Measurements from ENCODE around the gene MMP10. TPM values are rescaled to one million over a fixed set of nuclear protein-coding genes. Genes with fewer than 3 reads are reported as not detected.
"Not testable (repeated sequence)": the region's sequence is repeated elsewhere in the genome, so short reads cannot be mapped to it uniquely, and the experiment has no call there.

The MMP10 gene
- total and polyA plus RNA-seq, 4 donors, result 0.58 to 14.2 (median 1.6) TPM

DNA sequence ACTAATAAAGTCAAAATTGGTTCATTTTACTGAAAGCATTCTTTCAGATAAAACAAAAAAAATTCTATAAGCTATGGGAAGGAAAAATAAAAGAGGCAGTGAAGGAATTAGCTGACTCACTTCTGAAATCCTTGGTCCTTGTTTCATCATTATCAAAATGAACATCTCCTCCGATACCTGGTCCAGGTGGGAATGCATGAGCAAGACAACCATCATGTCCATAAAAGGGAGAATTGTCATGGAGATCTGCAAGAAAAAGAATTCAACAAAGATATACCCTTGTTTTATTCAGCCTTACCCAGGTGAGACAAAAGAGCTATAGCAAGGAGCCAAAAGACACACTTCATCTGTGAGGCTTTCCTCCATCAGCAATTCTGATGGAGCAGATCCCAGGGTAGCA is 27.2 kb downstream of the MMP10 start:
- ATAC-seq (ENCODE audit: insufficient read depth, low FRiP score) (no peak), DNase-seq (no peak)
- Histone ChIP-seq H3K27me3 (ENCODE audit: control insufficient read depth in 3 of 3, insufficient read depth in 3 of 3, low read length in 2 of 3) (peaks cover 0 to 2% (median 0%) of the 10 kb centered on the region in 3 donors), H3K9ac (ENCODE audit: insufficient read depth in 1 of 2, low read length in 2 of 2) (no peak overlapping the region), H3K36me3 (ENCODE audit: control insufficient read depth in 4 of 4, insufficient read depth in 4 of 4, low read length in 4 of 4) (no peaks in the 10 kb centered on the region), H3K9me3 (ENCODE audit: control insufficient read depth in 4 of 4, insufficient read depth in 3 of 4, low read length in 3 of 4) (peaks cover 0 to 3% (median 0%) of the 10 kb centered on the region in 4 donors), H3K4me1 (ENCODE audit: control insufficient read depth in 5 of 5, insufficient read depth in 5 of 5, low read length in 5 of 5) (no peaks in the 10 kb centered on the region), H3K4me3 (no peak overlapping the region), H3K27ac (ENCODE audit: low read depth in 1 of 2, low read length in 1 of 2) (no peak overlapping the region)
- TF ChIP-seq, protein P1, sequence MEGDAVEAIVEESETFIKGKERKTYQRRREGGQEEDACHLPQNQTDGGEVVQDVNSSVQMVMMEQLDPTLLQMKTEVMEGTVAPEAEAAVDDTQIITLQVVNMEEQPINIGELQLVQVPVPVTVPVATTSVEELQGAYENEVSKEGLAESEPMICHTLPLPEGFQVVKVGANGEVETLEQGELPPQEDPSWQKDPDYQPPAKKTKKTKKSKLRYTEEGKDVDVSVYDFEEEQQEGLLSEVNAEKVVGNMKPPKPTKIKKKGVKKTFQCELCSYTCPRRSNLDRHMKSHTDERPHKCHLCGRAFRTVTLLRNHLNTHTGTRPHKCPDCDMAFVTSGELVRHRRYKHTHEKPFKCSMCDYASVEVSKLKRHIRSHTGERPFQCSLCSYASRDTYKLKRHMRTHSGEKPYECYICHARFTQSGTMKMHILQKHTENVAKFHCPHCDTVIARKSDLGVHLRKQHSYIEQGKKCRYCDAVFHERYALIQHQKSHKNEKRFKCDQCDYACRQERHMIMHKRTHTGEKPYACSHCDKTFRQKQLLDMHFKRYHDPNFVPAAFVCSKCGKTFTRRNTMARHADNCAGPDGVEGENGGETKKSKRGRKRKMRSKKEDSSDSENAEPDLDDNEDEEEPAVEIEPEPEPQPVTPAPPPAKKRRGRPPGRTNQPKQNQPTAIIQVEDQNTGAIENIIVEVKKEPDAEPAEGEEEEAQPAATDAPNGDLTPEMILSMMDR (IDR thresholded peaks at IDR 0.05; ENCODE audit: control extremely low read depth, extremely low read depth), result no peak
- 97 to 98% methylated on average over 1 of the region's 1 CpG for WGBS, 2 donors

GRCh38 chr11:102751673-102752072 is 28.8 kb downstream of the MMP10 start:
- TF ChIP-seq, protein P1 (IDR thresholded peaks at IDR 0.05; ENCODE audit: control extremely low read depth, extremely low read depth), result no peak
- H3K27ac ChIP-seq (ENCODE audit: low read depth in 1 of 2, low read length in 1 of 2), result no peak overlapping the region
- no peak for DNase-seq
- no peaks in the 10 kb centered on the region for H3K36me3 ChIP-seq (ENCODE audit: control insufficient read depth in 4 of 4, insufficient read depth in 4 of 4, low read length in 4 of 4)
- H3K4me1 ChIP-seq (ENCODE audit: control insufficient read depth in 5 of 5, insufficient read depth in 5 of 5, low read length in 5 of 5), result no peaks in the 10 kb centered on the region
- peaks cover 0 to 2% (median 0%) of the 10 kb centered on the region in 3 donors for H3K27me3 ChIP-seq (ENCODE audit: control insufficient read depth in 3 of 3, insufficient read depth in 3 of 3, low read length in 2 of 3)
- no peak overlapping the region for H3K9ac ChIP-seq (ENCODE audit: insufficient read depth in 1 of 2, low read length in 2 of 2)
- H3K4me3 ChIP-seq, result no peak overlapping the region
- peaks cover 0 to 3% (median 0%) of the 10 kb centered on the region in 4 donors for H3K9me3 ChIP-seq (ENCODE audit: control insufficient read depth in 4 of 4, insufficient read depth in 3 of 4, low read length in 3 of 4)
- ATAC-seq (ENCODE audit: insufficient read depth, low FRiP score), result no peak

DNA sequence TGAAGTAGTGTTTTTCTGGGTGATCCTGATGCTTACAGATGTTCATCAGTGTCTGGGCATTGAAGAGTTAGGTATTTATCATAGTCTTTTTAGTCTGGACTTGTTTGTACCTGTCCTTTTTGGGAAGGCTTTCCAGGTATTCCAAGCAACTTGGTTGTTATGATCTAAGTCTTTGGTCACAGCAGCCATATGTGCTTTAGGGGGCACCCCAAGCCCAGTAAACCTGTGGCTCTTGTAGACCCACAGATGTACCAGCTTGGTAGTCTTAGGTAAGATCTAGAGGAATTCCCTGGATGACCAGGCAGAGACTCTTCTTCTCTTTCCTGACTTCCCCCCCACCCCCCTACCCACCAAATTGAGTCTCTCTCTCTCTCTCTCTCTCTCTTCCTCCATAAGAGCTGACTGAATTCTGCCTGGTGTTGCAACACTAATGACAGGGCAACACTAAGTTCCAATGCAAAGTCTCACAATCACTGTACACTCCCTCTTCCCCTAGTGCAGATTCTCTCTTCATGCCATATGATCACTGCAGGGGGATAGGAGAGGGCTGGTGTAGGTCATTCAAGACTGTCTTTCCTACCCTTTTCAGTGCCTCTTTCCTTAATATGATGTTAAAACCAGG is 31.2 kb downstream of the MMP10 start:
- H3K36me3 ChIP-seq (ENCODE audit: control insufficient read depth in 4 of 4, insufficient read depth in 4 of 4, low read length in 4 of 4), result no peaks in the 10 kb centered on the region
- ATAC-seq (ENCODE audit: insufficient read depth, low FRiP score) (no peak), DNase-seq (no peak)
- no peak overlapping the region for H3K9ac ChIP-seq (ENCODE audit: insufficient read depth in 1 of 2, low read length in 2 of 2)
- H3K27ac ChIP-seq (ENCODE audit: low read depth in 1 of 2, low read length in 1 of 2), result no peak overlapping the region
- H3K9me3 ChIP-seq (ENCODE audit: control insufficient read depth in 4 of 4, insufficient read depth in 3 of 4, low read length in 3 of 4), result peaks cover 0 to 3% (median 0%) of the 10 kb centered on the region in 4 donors
- H3K4me1 ChIP-seq (ENCODE audit: control insufficient read depth in 5 of 5, insufficient read depth in 5 of 5, low read length in 5 of 5), result no peaks in the 10 kb centered on the region
- H3K4me3 ChIP-seq, result no peak overlapping the region
- peaks cover 0 to 2% (median 0%) of the 10 kb centered on the region in 3 donors for H3K27me3 ChIP-seq (ENCODE audit: control insufficient read depth in 3 of 3, insufficient read depth in 3 of 3, low read length in 2 of 3)
- TF ChIP-seq, protein P1 (IDR thresholded peaks at IDR 0.05; ENCODE audit: control extremely low read depth, extremely low read depth), result no peak

GRCh38 chr11:102746746-102747578 is 33.5 kb downstream of the MMP10 start:
- not testable (repeated sequence) for H3K9ac ChIP-seq (ENCODE audit: insufficient read depth in 1 of 2, low read length in 2 of 2); H3K27ac ChIP-seq (ENCODE audit: low read depth in 1 of 2, low read length in 1 of 2); DNase-seq; H3K27me3 ChIP-seq (ENCODE audit: control insufficient read depth in 3 of 3, insufficient read depth in 3 of 3, low read length in 2 of 3); ATAC-seq (ENCODE audit: insufficient read depth, low FRiP score); H3K36me3 ChIP-seq (ENCODE audit: control insufficient read depth in 4 of 4, insufficient read depth in 4 of 4, low read length in 4 of 4); H3K4me3 ChIP-seq; H3K4me1 ChIP-seq (ENCODE audit: control insufficient read depth in 5 of 5, insufficient read depth in 5 of 5, low read length in 5 of 5); H3K9me3 ChIP-seq (ENCODE audit: control insufficient read depth in 4 of 4, insufficient read depth in 3 of 4, low read length in 3 of 4)
- WGBS, 2 donors, result 84 to 90% methylated on average over 28 to 32 of the region's 32 CpGs

Data from lung (tissue), 12 donors.